HFFc6 (cell line): ENCODE results near the gene SCP2. TPM values are rescaled to one million over a fixed set of nuclear protein-coding genes. Genes with fewer than 3 reads are reported as not detected.

Source experiments
- DNase-seq: peaks from one replicate; pipeline ENCODE4 v3.0.0-alpha.2; 2018
- H3K27ac Mint-ChIP-seq: 2 replicates; pipeline ENCODE4 v1.8.0; 2020; ENCODE audit warnings: mild to moderate bottlenecking, mixed read lengths
- H3K27me3 Mint-ChIP-seq: 2 replicates; pipeline ENCODE4 v1.8.0; 2021; ENCODE audit warnings: mild to moderate bottlenecking, moderate library complexity, mixed read lengths; ENCODE audit not compliant: insufficient read depth
- H3K36me3 Mint-ChIP-seq: 2 replicates; pipeline ENCODE4 v1.8.0; 2021; ENCODE audit warnings: low read depth, mixed read lengths
- H3K4me1 Mint-ChIP-seq: 2 replicates; pipeline ENCODE4 v1.8.0; 2020; ENCODE audit warnings: low read depth, mixed read lengths
- H3K4me3 Mint-ChIP-seq: 2 replicates; pipeline ENCODE4 v1.8.0; 2020; ENCODE audit warnings: mild to moderate bottlenecking, moderate library complexity, mixed read lengths
- H3K9me3 Mint-ChIP-seq: 2 replicates; pipeline ENCODE4 v1.8.0; 2020; ENCODE audit warnings: mild to moderate bottlenecking, mixed read lengths
- CTCF ChIP-seq: fragments of 200-600 bp; sonication (generic); IDR thresholded peaks from 2 replicates; pipeline ENCODE4 v1.5.0; 2021; ENCODE audit warnings: antibody characterized with exemption, mild to moderate bottlenecking
- total RNA-seq, 6 experiments: library from RNA; stranded (reverse); fragmentation: NEBNext Ultra II Directional; extraction: Animal tissue kit (Norgen Biotek cat#: 25700); gene quantifications; 2 replicates in 1 of 6; 3 replicates in 5 of 6; pipeline ENCODE4 v1.2.3, GENCODE V29; 2021

Gene SCP2
- total RNA-seq, 6 experiments from 2014 or later: 122 to 159 (median 156) TPM

GRCh38 chr1:52917156-52917555, 9.9 kb upstream of the SCP2 start:
- Mint-ChIP-seq H3K36me3 (peaks cover 6% of the 10 kb centered on the region; the same call in 1 of the 2 replicates), H3K27me3 (peaks cover 3% of the 10 kb centered on the region; the same call in 1 of the 2 replicates), H3K9me3 (no peaks in the 10 kb centered on the region), H3K27ac (no peak overlapping the region), H3K4me1 (peaks cover 14% of the 10 kb centered on the region), H3K4me3 (no peak overlapping the region)
- no peak for TF ChIP-seq CTCF
- DNase-seq: no peak

- no peak for DNase-seq
- no peak overlapping the region for H3K4me3 Mint-ChIP-seq
- no peaks in the 10 kb centered on the region for H3K9me3 Mint-ChIP-seq
- no peak for TF ChIP-seq CTCF
- H3K4me1 Mint-ChIP-seq: peaks cover 14% of the 10 kb centered on the region
- H3K36me3 Mint-ChIP-seq: peaks cover 6% of the 10 kb centered on the region; the same call in 1 of the 2 replicates
- H3K27me3 Mint-ChIP-seq: peaks cover 3% of the 10 kb centered on the region; the same call in 1 of the 2 replicates
- H3K27ac Mint-ChIP-seq: no peak overlapping the region
Observed at GRCh38 chr1:52917581-52917980, 9.5 kb upstream of the SCP2 start.

GRCh38 chr1:52918201-52918600, 8.9 kb upstream of the SCP2 start:
- Mint-ChIP-seq H3K9me3 (no peaks in the 10 kb centered on the region), H3K36me3 (peaks cover 6% of the 10 kb centered on the region; the same call in 1 of the 2 replicates)
- TF ChIP-seq CTCF: no peak

GRCh38 chr1:52919051-52919722, 7.9 kb upstream of the SCP2 start:
- no peak overlapping the region for H3K27ac Mint-ChIP-seq
- no peak for DNase-seq

More at GRCh38 chr1:52918201-52918600, 8.9 kb upstream of the SCP2 start:
- Mint-ChIP-seq H3K4me1 (peaks cover 14% of the 10 kb centered on the region), H3K27me3 (peaks cover 3% of the 10 kb centered on the region; the same call in 1 of the 2 replicates), H3K4me3 (no peak overlapping the region), H3K27ac (no peak overlapping the region)
- no peak for DNase-seq

GRCh38 chr1:52919723-52920483, 7.2 kb upstream of the SCP2 start:
- Mint-ChIP-seq H3K4me3 (peak overlapping the region; percentile 86), H3K9me3 (no peaks in the 10 kb centered on the region), H3K36me3 (peaks cover 6% of the 10 kb centered on the region; the same call in 1 of the 2 replicates), H3K27me3 (peaks cover 3% of the 10 kb centered on the region; the same call in 1 of the 2 replicates), H3K27ac (peak overlapping the region; percentile 17; the same call in 1 of the 2 replicates), H3K4me1 (peaks cover 14% of the 10 kb centered on the region)
- no peak for DNase-seq
- no peak for TF ChIP-seq CTCF

More at GRCh38 chr1:52919051-52919722, 7.9 kb upstream of the SCP2 start:
- peaks cover 3% of the 10 kb centered on the region; the same call in 1 of the 2 replicates for H3K27me3 Mint-ChIP-seq
- H3K36me3 Mint-ChIP-seq: peaks cover 6% of the 10 kb centered on the region; the same call in 1 of the 2 replicates
- H3K9me3 Mint-ChIP-seq: no peaks in the 10 kb centered on the region
- peaks cover 14% of the 10 kb centered on the region for H3K4me1 Mint-ChIP-seq
- no peak overlapping the region for H3K4me3 Mint-ChIP-seq
- no peak for TF ChIP-seq CTCF
